K562 (cell line): ENCODE measurements around the gene CDKN3. TPM values are rescaled to one million over a fixed set of nuclear protein-coding genes. Genes with fewer than 3 reads are reported as not detected.
A peak's percentile ranks its signal among the peaks of the same experiment; 100 is the strongest.

ENCODE experiments used
- BHLHE40 ChIP-seq: IDR thresholded peaks from 2 replicates; pipeline ENCODE4 v1.6.1; 2011; ENCODE audit warnings: low read length, improper control_type of control experiment
- CBFB ChIP-seq: sonication (generic); formaldehyde crosslinking; IDR thresholded peaks from 2 replicates; pipeline ENCODE4 v1.4.0; 2020; ENCODE audit warnings: mild to moderate bottlenecking, missing genetic modification reagents
- DNMT1 ChIP-seq: fragments of 450-650 bp; IDR thresholded peaks from 2 replicates; pipeline ENCODE4 v1.6.1; 2016; ENCODE audit warnings: antibody characterized with exemption, mild to moderate bottlenecking
- DPF2 ChIP-seq: fragments of 450-650 bp; IDR thresholded peaks from 2 replicates; pipeline ENCODE4 v1.6.1; 2016
- EP400 ChIP-seq: fragments of 450-650 bp; IDR thresholded peaks from 2 replicates; pipeline ENCODE4 v1.6.1; 2017; ENCODE audit warnings: antibody characterized with exemption, mild to moderate bottlenecking, moderate library complexity
- HDGF ChIP-seq: fragments of 450-650 bp; IDR thresholded peaks from 2 replicates; pipeline ENCODE4 v1.6.1; 2016
- HNRNPLL ChIP-seq: fragments of 200-400 bp; formaldehyde crosslinking; IDR thresholded peaks from 2 replicates; pipeline ENCODE4 v1.6.1; 2017; ENCODE audit warnings: low read length, low read depth, mild to moderate bottlenecking; ENCODE audit not compliant: poor library complexity, severe bottlenecking
- NCOA2 ChIP-seq, 2 experiments: fragments of 450-650 bp; IDR thresholded peaks; 2 replicates each; pipeline ENCODE4 v1.6.1; 2018; ENCODE audit warnings: mild to moderate bottlenecking in 2 of 2, moderate library complexity in 1 of 2; ENCODE audit not compliant: partially characterized antibody in 2 of 2
- NRF1 ChIP-seq, 2 experiments: fragments of 450-650 bp; IDR thresholded peaks in 1 of 2; conservative IDR thresholded peaks in 1 of 2; 2 replicates each; pipeline ENCODE4 v1.6.1; 2014; ENCODE audit warnings: mild to moderate bottlenecking in 2 of 2
- SIN3B ChIP-seq: fragments of 450-650 bp; IDR thresholded peaks from 2 replicates; pipeline ENCODE4 v1.6.1; 2017; ENCODE audit warnings: low read depth, mild to moderate bottlenecking, moderate library complexity
- SRF ChIP-seq, 2 experiments: fragments of 250-450, 450-650 bp in 1 of 2; sonication (Bioruptor Pico) in 1 of 2; sonication (generic) in 1 of 2; formaldehyde crosslinking; IDR thresholded peaks; 2 replicates each; pipeline versions ENCODE4 v1.5.0 to v1.5.1; 2020 to 2022; ENCODE audit warnings: mild to moderate bottlenecking in 1 of 2, missing genetic modification reagents in 1 of 2
- ZBTB1 ChIP-seq: sonication (generic); formaldehyde crosslinking; IDR thresholded peaks from 2 replicates; pipeline ENCODE4 v1.8.1; 2023; ENCODE audit warnings: missing genetic modification reagents, low read depth, mild to moderate bottlenecking, borderline replicate concordance
- ZNF764 ChIP-seq: fragments of 250-450 bp; sonication (Bioruptor Pico); IDR thresholded peaks from 2 replicates; pipeline ENCODE4 v1.4.0; 2020; ENCODE audit warnings: low read depth, mild to moderate bottlenecking, moderate library complexity
- polyA plus RNA-seq, 8 experiments: library from polyadenylated mRNA; depleted of rRNA in 4 of 8; stranded (reverse) in 5 of 8; unstranded in 3 of 8; fragments of >200 nt; fragmentation: Nextera tagmentation in 2 of 8; fragmentation: Illumina TruSeq in 1 of 8; extraction: Ambion mirVana in 2 of 8; extraction: Trizol in 1 of 8; gene quantifications; 2 replicates each; pipeline versions ENCODE4 v1.2.1 to v1.2.3, GENCODE V29; 2011 to 2014; ENCODE audit warnings: inconsistent platforms in 1 of 8, missing spikeins in 1 of 8
- total RNA-seq, 7 experiments: library from RNA; depleted of rRNA in 6 of 7; stranded (reverse); fragments of >200 nt in 6 of 7; fragmentation: Illumina TruSeq in 2 of 7; extraction: Trizol in 2 of 7; gene quantifications; 2 replicates each; pipeline versions ENCODE4 v1.2.1 to v1.2.3, GENCODE V29; 2011 to 2021; ENCODE audit warnings: low replicate concordance in 1 of 7
- TF ChIP-seq, protein P1 (sequence below): fragments of 200-600 bp; sonication (generic); IDR thresholded peaks from one replicate; pipeline ENCODE4 v1.6.1; 2012; ENCODE audit warnings: mild to moderate bottlenecking, low read depth, low read length, inconsistent platforms
- TF ChIP-seq, protein P2 (sequence below): sonication (generic); formaldehyde crosslinking; IDR thresholded peaks from 2 replicates; pipeline ENCODE4 v1.5.0; 2020; ENCODE audit warnings: missing genetic modification reagents

Gene CDKN3
- total and polyA plus RNA-seq, 9 of the 15 experiments (the other 6 are each of a cell fraction or from before 2014, with no cell fraction given), result 41.3 to 128 (median 70.7) TPM

DNA sequence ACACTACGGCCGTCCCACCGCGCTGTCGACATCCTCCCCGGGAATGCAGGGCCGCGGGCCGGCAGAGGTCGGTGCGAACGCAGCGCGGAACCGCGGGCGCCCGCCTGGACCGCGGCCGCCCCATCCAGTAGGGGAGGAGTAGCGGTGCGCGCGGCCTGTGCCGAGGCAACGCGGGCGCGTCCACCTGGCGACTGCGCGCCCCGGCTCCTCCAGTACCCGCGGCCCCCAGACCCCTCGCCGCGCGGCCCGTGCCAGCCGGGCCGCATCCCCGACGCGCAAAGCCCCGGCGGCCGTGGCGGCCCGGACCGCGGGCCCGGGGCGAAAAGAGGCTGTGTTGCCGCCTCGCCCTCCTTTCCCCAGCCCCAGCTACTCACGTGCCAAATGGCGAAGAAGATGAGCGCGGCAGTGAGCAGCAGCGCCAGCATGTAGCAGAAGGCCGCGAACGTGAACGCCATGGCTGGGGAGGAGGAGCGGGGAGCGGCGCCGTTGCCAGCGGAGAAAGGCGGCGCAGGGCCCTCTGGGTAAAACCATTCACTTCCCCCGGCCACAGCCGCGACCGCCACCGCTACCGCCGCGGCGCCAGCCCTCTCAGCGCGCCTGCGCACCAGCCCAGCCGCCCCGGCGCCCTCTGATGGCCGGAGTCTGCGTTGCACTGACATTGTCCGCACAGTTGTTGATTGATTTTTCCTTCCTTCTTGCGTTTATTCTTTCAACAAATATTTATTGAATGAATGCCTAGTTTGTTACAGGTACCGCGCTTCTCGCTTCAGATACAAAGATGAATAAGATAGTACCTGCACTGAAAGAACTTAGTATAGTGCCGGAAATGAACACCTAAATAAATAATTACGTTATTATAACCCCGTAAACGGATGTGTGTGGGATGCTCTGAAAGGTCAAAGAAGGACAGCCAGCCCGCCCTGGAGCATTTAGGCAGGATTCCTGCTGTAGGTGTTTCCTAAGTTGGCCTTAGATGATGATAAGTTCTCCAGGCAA is 44.4 kb downstream of the CDKN3 start, which contains the start of gene CNIH1 (continued):
- TF ChIP-seq, protein P1, sequence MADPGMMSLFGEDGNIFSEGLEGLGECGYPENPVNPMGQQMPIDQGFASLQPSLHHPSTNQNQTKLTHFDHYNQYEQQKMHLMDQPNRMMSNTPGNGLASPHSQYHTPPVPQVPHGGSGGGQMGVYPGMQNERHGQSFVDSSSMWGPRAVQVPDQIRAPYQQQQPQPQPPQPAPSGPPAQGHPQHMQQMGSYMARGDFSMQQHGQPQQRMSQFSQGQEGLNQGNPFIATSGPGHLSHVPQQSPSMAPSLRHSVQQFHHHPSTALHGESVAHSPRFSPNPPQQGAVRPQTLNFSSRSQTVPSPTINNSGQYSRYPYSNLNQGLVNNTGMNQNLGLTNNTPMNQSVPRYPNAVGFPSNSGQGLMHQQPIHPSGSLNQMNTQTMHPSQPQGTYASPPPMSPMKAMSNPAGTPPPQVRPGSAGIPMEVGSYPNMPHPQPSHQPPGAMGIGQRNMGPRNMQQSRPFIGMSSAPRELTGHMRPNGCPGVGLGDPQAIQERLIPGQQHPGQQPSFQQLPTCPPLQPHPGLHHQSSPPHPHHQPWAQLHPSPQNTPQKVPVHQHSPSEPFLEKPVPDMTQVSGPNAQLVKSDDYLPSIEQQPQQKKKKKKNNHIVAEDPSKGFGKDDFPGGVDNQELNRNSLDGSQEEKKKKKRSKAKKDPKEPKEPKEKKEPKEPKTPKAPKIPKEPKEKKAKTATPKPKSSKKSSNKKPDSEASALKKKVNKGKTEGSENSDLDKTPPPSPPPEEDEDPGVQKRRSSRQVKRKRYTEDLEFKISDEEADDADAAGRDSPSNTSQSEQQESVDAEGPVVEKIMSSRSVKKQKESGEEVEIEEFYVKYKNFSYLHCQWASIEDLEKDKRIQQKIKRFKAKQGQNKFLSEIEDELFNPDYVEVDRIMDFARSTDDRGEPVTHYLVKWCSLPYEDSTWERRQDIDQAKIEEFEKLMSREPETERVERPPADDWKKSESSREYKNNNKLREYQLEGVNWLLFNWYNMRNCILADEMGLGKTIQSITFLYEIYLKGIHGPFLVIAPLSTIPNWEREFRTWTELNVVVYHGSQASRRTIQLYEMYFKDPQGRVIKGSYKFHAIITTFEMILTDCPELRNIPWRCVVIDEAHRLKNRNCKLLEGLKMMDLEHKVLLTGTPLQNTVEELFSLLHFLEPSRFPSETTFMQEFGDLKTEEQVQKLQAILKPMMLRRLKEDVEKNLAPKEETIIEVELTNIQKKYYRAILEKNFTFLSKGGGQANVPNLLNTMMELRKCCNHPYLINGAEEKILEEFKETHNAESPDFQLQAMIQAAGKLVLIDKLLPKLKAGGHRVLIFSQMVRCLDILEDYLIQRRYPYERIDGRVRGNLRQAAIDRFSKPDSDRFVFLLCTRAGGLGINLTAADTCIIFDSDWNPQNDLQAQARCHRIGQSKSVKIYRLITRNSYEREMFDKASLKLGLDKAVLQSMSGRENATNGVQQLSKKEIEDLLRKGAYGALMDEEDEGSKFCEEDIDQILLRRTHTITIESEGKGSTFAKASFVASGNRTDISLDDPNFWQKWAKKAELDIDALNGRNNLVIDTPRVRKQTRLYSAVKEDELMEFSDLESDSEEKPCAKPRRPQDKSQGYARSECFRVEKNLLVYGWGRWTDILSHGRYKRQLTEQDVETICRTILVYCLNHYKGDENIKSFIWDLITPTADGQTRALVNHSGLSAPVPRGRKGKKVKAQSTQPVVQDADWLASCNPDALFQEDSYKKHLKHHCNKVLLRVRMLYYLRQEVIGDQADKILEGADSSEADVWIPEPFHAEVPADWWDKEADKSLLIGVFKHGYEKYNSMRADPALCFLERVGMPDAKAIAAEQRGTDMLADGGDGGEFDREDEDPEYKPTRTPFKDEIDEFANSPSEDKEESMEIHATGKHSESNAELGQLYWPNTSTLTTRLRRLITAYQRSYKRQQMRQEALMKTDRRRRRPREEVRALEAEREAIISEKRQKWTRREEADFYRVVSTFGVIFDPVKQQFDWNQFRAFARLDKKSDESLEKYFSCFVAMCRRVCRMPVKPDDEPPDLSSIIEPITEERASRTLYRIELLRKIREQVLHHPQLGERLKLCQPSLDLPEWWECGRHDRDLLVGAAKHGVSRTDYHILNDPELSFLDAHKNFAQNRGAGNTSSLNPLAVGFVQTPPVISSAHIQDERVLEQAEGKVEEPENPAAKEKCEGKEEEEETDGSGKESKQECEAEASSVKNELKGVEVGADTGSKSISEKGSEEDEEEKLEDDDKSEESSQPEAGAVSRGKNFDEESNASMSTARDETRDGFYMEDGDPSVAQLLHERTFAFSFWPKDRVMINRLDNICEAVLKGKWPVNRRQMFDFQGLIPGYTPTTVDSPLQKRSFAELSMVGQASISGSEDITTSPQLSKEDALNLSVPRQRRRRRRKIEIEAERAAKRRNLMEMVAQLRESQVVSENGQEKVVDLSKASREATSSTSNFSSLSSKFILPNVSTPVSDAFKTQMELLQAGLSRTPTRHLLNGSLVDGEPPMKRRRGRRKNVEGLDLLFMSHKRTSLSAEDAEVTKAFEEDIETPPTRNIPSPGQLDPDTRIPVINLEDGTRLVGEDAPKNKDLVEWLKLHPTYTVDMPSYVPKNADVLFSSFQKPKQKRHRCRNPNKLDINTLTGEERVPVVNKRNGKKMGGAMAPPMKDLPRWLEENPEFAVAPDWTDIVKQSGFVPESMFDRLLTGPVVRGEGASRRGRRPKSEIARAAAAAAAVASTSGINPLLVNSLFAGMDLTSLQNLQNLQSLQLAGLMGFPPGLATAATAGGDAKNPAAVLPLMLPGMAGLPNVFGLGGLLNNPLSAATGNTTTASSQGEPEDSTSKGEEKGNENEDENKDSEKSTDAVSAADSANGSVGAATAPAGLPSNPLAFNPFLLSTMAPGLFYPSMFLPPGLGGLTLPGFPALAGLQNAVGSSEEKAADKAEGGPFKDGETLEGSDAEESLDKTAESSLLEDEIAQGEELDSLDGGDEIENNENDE, result no peak
- TF ChIP-seq CBFB (CRISPR knock-in tag) (no peak), SIN3B (peak; percentile 51; the same call in 1 of the 2 replicates), SRF (CRISPR knock-in tag; IDR thresholded peaks at IDR 0.05) (0 out of 4 replicates have a peak, but pooled peaks of 1 of the 2 experiments have one; percentile 6), HNRNPLL (peak; percentile 45), BHLHE40 (peak; percentile 69; the same call in 1 of the 2 replicates), NRF1 (conservative IDR thresholded peaks at IDR 0.05 in 1 of 2, IDR thresholded peaks at IDR 0.05 in 1 of 2) (peak; percentile 94 to 95), ZNF764 (CRISPR knock-in tag) (no peak), DPF2 (peak; percentile 23; the same call in 1 of the 2 replicates), EP400 (peak; percentile 44; the same call in 1 of the 2 replicates), HDGF (no peak), ZBTB1 (peak; percentile 96), DNMT1 (no peak), NCOA2 (IDR thresholded peaks at IDR 0.05; ENCODE audit: partially characterized antibody in 2 of 2) (no peak)
- TF ChIP-seq, protein P2, sequence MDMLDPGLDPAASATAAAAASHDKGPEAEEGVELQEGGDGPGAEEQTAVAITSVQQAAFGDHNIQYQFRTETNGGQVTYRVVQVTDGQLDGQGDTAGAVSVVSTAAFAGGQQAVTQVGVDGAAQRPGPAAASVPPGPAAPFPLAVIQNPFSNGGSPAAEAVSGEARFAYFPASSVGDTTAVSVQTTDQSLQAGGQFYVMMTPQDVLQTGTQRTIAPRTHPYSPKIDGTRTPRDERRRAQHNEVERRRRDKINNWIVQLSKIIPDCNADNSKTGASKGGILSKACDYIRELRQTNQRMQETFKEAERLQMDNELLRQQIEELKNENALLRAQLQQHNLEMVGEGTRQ (CRISPR knock-in tag), result peak; percentile 21; the same call in 1 of the 2 replicates
